Measurements from ENCODE around the gene PLSCR2. TPM values are rescaled to one million over a fixed set of nuclear protein-coding genes. Genes with fewer than 3 reads are reported as not detected.

The PLSCR2 gene
- 0.86 TPM in 1 of 2 replicates, not detected in the other for total RNA-seq (2014; rRNA removed)
- Bru-seq, nascent RNA = percentile 34 among the genes with signal in this experiment
- BruChase-seq, experiment 1, labeled RNA remaining after a 6-hour chase = percentile 64 among the genes with signal in this experiment
- percentile 79 among the genes with signal in this experiment for BruChase-seq, experiment 2, labeled RNA remaining after a 2-hour chase
- long read RNA-seq, partial matches to known transcripts = 0 of 5 reads
- long read RNA-seq, other reads (novel, unspliced or antisense) = 5 of 5 reads

DNA sequence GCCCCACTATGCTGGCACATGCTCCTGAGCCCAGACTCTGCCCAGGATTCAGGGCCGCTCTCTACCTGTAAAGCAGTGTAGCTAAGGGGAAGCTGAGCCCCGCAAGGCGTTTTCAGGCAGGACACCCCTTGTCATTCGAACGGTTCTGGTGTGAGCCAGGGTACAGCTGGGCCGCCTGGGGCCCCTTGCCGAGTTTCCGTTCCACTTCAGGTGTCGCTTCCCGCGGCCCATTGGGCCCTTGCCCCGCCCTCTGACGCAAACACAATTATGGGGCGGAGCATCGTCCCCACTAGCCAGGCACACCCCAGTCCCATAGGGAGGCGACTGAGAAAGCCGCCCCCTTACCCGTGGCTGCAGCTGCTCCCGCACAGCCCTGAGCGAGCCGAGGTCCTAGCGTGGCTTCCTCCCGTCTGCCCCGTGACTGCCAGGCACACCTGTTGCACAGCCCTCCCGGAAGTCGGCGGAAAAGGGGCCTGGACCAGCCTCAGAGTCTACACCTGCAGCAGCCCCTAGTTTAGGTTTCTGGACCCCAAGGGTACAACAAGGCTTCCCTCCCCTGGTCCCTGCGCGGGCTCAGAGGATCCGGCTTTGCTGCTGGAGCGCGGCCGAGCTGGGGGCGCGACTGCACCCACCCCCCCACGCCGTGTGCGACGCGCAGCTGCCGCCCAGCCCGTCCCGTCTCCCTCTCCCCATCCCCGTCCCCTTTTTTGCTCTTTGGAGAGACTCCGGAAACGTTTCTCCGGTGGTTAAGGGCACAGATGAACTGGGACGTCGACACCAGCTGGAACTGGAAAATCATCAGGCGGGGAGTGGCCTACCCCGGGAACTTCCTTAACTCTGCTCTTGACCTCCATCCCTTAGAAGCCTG lies at the start of gene PLSCR2:
Gene PLSCR2 (minus strand): TSS at position 412 of the 868 bp plus-strand sequence. CDS start 9,657 bp downstream, outside the sequence.
- Histone ChIP-seq H2AFZ (ENCODE audit: low read length) (peak within 1 kb of the TSS; percentile 54), H3K79me2 (ENCODE audit: low read length) (no peaks in the 10 kb centered on the region), H3K27me3 (ENCODE audit: low read length) (no peaks in the 10 kb centered on the region), H3K4me1 (ENCODE audit: insufficient read depth, low read length) (peaks cover 54% of the 10 kb centered on the region), H3K9me2 (replicated peaks; ENCODE audit: low read length) (no peaks in the 10 kb centered on the region), H3K27ac (ENCODE audit: low read length) (peak within 1 kb of the TSS; percentile 93), H3K4me2 (ENCODE audit: low read length) (peak within 1 kb of the TSS; percentile 79), H4K20me1 (ENCODE audit: low read length) (no peaks in the 10 kb centered on the region), H3K9me3 (ENCODE audit: low read length) (no peaks in the 10 kb centered on the region), H3K4me3 (ENCODE audit: low read length) (peak within 1 kb of the TSS; percentile 61), H3K36me3 (ENCODE audit: low read depth, low read length) (no peaks in the 10 kb centered on the region), H3F3A (ENCODE audit: low read length, unreplicated experiment) (no peaks in the 10 kb centered on the region), H3K9ac (ENCODE audit: low read length) (peak within 1 kb of the TSS; percentile 84)
- intact Hi-C loops (cut with micrococcal nuclease) = loop anchor here (2.0 kb wide), 3 partner anchors 37 to 75 kb away; partner anchors contain the start of gene PLSCR1
- CTCF ChIA-PET = no interaction called here
- peak; percentile 69 for DNase-seq
- BruUV-seq (replicated peaks) = no TSS peak
- POLR2A ChIA-PET (ENCODE audit: unreplicated experiment) = interaction anchor here (0.7 to 1.3 kb wide), 4 partner anchors 21 to 75 kb away, joined by 3 to 13 read pairs (median 4); no protein-coding TSS in a partner anchor
- ATAC-seq = peak; percentile 70
- TF ChIP-seq EZH2 (IDR thresholded peaks at IDR 0.05; ENCODE audit: low read length, unreplicated experiment) = no peak
- TF ChIP-seq, protein P1, sequence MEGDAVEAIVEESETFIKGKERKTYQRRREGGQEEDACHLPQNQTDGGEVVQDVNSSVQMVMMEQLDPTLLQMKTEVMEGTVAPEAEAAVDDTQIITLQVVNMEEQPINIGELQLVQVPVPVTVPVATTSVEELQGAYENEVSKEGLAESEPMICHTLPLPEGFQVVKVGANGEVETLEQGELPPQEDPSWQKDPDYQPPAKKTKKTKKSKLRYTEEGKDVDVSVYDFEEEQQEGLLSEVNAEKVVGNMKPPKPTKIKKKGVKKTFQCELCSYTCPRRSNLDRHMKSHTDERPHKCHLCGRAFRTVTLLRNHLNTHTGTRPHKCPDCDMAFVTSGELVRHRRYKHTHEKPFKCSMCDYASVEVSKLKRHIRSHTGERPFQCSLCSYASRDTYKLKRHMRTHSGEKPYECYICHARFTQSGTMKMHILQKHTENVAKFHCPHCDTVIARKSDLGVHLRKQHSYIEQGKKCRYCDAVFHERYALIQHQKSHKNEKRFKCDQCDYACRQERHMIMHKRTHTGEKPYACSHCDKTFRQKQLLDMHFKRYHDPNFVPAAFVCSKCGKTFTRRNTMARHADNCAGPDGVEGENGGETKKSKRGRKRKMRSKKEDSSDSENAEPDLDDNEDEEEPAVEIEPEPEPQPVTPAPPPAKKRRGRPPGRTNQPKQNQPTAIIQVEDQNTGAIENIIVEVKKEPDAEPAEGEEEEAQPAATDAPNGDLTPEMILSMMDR (conservative IDR thresholded peaks at IDR 0.05; ENCODE audit: low read depth, low read length) = no peak
- TF ChIP-seq EZH2phosphoT487 (IDR thresholded peaks at IDR 0.05; ENCODE audit: borderline replicate concordance, low read length) = no peak

DNA sequence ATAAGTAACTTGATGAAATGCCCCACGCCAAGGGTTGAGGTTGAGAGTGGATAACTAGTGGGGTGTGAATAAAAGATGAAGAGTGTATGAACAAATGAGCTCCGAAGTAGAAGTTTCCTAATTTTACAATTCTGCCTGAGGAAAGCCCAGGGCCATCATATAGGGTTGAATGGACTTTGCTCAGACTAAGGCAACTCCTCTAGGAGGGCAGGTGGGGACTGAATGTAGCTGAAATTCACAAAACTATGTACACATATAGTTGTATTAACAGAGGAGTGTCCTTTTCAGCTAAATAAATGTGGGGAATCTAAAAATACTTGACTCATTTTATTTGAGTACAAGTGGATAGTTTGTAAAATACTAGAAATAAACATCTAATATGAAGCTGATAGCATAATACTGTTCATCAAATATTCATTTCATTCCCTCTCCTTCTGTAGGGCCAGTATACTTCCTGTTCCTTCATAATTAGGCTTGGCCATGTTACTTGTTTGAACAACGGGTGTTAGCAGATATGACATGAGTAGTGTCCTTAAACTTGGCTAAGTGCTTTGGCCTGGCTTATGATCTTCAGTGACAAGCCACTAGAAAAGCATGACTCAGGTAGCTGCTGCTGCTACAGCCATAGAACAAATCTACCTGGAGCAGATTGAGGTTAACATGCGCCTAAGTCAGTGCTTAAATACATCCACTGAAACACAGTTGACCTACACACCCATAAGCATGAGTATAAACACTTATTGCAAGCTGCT lies 48.5 kb upstream of the PLSCR2 start:
- ChIA-PET CTCF (no interaction called here), POLR2A (ENCODE audit: unreplicated experiment) (interaction anchor here (0.7 kb wide), 2 partner anchors 356 to 379 kb away, joined by 3 read pairs; no protein-coding TSS in a partner anchor)
- H3K9ac ChIP-seq (ENCODE audit: low read length) = no peak overlapping the region
- no peak overlapping the region for H2AFZ ChIP-seq (ENCODE audit: low read length)
- no TSS peak for BruUV-seq (replicated peaks)
- H3K36me3 ChIP-seq (ENCODE audit: low read depth, low read length) = peaks cover 8% of the 10 kb centered on the region; the same call in 1 of the 2 replicates
- H3K79me2 ChIP-seq (ENCODE audit: low read length) = no peaks in the 10 kb centered on the region
- ATAC-seq (peak; percentile 24; the same call in 1 of the 2 replicates), DNase-seq (no peak)
- H3K9me2 ChIP-seq (replicated peaks; ENCODE audit: low read length) = no peaks in the 10 kb centered on the region
- no peak overlapping the region for H3K4me2 ChIP-seq (ENCODE audit: low read length)
- no peaks in the 10 kb centered on the region for H3F3A ChIP-seq (ENCODE audit: low read length, unreplicated experiment)
- H3K27me3 ChIP-seq (ENCODE audit: low read length) = no peaks in the 10 kb centered on the region
- no peaks in the 10 kb centered on the region for H3K9me3 ChIP-seq (ENCODE audit: low read length)
- no peak overlapping the region for H3K27ac ChIP-seq (ENCODE audit: low read length)
- intact Hi-C loops (cut with micrococcal nuclease) = no loop called here
- no peaks in the 10 kb centered on the region for H4K20me1 ChIP-seq (ENCODE audit: low read length)
- H3K4me3 ChIP-seq (ENCODE audit: low read length) = no peak overlapping the region
- TF ChIP-seq EZH2 (IDR thresholded peaks at IDR 0.05; ENCODE audit: low read length, unreplicated experiment) = no peak
- TF ChIP-seq, protein P1 (conservative IDR thresholded peaks at IDR 0.05; ENCODE audit: low read depth, low read length) = no peak
- TF ChIP-seq EZH2phosphoT487 (IDR thresholded peaks at IDR 0.05; ENCODE audit: borderline replicate concordance, low read length) = no peak
- H3K4me1 ChIP-seq (ENCODE audit: insufficient read depth, low read length) = no peaks in the 10 kb centered on the region

All from PC-3 (cell line).